CD14-positive monocyte (primary cell): ENCODE results near the gene GAPVD1. TPM values are rescaled to one million over a fixed set of nuclear protein-coding genes. Genes with fewer than 3 reads are reported as not detected.

Experiments
- DNase-seq, 3 donors: peaks; one replicate each; pipeline ENCODE4 v3.0.0-alpha.2; 2011 to 2022
- H2AFZ ChIP-seq: 2 replicates; pipeline ENCODE4 v1.6.0; 2012; ENCODE audit warnings: mild to moderate bottlenecking, low read depth, low read length, inconsistent platforms; ENCODE audit not compliant: insufficient read depth, poor library complexity, severe bottlenecking
- H3K27ac ChIP-seq, 2 donors: 1 replicate in 1 of 2; 2 replicates in 1 of 2; pipeline ENCODE4 v1.5.1; 2012 to 2013; ENCODE audit warnings: low read length in 2 of 2, control low read depth in 1 of 2, inconsistent platforms in 1 of 2, low read depth in 1 of 2, mild to moderate bottlenecking in 1 of 2
- H3K27me3 ChIP-seq, 2 donors: one replicate each; pipeline versions ENCODE4 v1.6.0 to v1.6.1; 2011 to 2013; ENCODE audit warnings: low read length in 2 of 2; ENCODE audit not compliant: control insufficient read depth in 2 of 2, insufficient read depth in 2 of 2
- H3K36me3 ChIP-seq, 2 donors: replicated peaks in 1 of 2; 1 replicate in 1 of 2; 2 replicates in 1 of 2; pipeline versions ENCODE4 v1.5.1 to v1.6.1; 2012 to 2013; ENCODE audit warnings: low read length in 2 of 2, control low read depth in 1 of 2, inconsistent platforms in 1 of 2, mild to moderate bottlenecking in 1 of 2; ENCODE audit not compliant: insufficient read depth in 2 of 2, control insufficient read depth in 1 of 2
- H3K4me1 ChIP-seq, 2 donors: 1 replicate in 1 of 2; 2 replicates in 1 of 2; pipeline versions ENCODE4 v1.5.1 to v1.6.1; 2012 to 2013; ENCODE audit warnings: low read length in 2 of 2, control low read depth in 1 of 2, inconsistent platforms in 1 of 2, mild to moderate bottlenecking in 1 of 2, moderate library complexity in 1 of 2; ENCODE audit not compliant: insufficient read depth in 2 of 2, control insufficient read depth in 1 of 2
- H3K4me2 ChIP-seq: replicated peaks from 2 replicates; pipeline ENCODE3; 2012; ENCODE audit warnings: low read length, moderate library complexity, mild to moderate bottlenecking; ENCODE audit not compliant: poor library complexity, severe bottlenecking; ENCODE audit errors: extremely low read depth
- H3K4me3 ChIP-seq, 3 experiments: fragments of 200-600 bp in 1 of 3; sonication (generic) in 1 of 3; replicated peaks in 1 of 3; 1 replicate in 2 of 3; 2 replicates in 1 of 3; pipeline ENCODE4 v1.5.1; 2011 to 2013; ENCODE audit warnings: low read length in 3 of 3, mild to moderate bottlenecking in 3 of 3, control low read depth in 2 of 3, low read depth in 2 of 3, inconsistent platforms in 1 of 3, moderate library complexity in 1 of 3
- H3K79me2 ChIP-seq: 2 replicates; pipeline ENCODE4 v1.6.0; 2012; ENCODE audit warnings: mild to moderate bottlenecking, control low read depth, inconsistent platforms, low read length, moderate library complexity; ENCODE audit not compliant: insufficient read depth
- H3K9ac ChIP-seq: 2 replicates; pipeline ENCODE4 v1.6.0; 2017; ENCODE audit warnings: low read length, mild to moderate bottlenecking; ENCODE audit not compliant: insufficient read depth, poor library complexity, severe bottlenecking
- H3K9me3 ChIP-seq, 2 donors: replicated peaks in 1 of 2; 1 replicate in 1 of 2; 2 replicates in 1 of 2; pipeline versions ENCODE4 v1.5.1 to v1.6.1; 2012 to 2013; ENCODE audit warnings: low read length in 2 of 2, control low read depth in 1 of 2; ENCODE audit not compliant: control insufficient read depth in 1 of 2, insufficient read depth in 1 of 2
- H4K20me1 ChIP-seq: 2 replicates; pipeline ENCODE4 v1.6.0; 2012; ENCODE audit warnings: mild to moderate bottlenecking, low read length, control low read depth, moderate library complexity; ENCODE audit not compliant: insufficient read depth
- H3K27ac Mint-ChIP-seq, 7 donors: one replicate each; pipeline ENCODE4 v1.8.0; 2020; ENCODE audit warnings: mild to moderate bottlenecking in 7 of 7, mixed read lengths in 7 of 7, moderate library complexity in 6 of 7, inconsistent platforms in 2 of 7
- H3K27me3 Mint-ChIP-seq, 3 donors: one replicate each; pipeline ENCODE4 v1.8.0; 2021 to 2022; ENCODE audit warnings: low read depth in 3 of 3, mild to moderate bottlenecking in 3 of 3, mixed read lengths in 3 of 3, moderate library complexity in 3 of 3, inconsistent platforms in 1 of 3
- H3K36me3 Mint-ChIP-seq, 2 donors: one replicate each; pipeline ENCODE4 v1.8.0; 2020; ENCODE audit warnings: mixed read lengths in 2 of 2, inconsistent platforms in 1 of 2, mild to moderate bottlenecking in 1 of 2
- H3K4me1 Mint-ChIP-seq: one replicate; pipeline ENCODE4 v1.8.0; 2020; ENCODE audit warnings: mild to moderate bottlenecking, mixed read lengths
- H3K4me3 Mint-ChIP-seq, 2 donors: one replicate each; pipeline ENCODE4 v1.8.0; 2020; ENCODE audit warnings: mild to moderate bottlenecking in 2 of 2, mixed read lengths in 2 of 2, moderate library complexity in 1 of 2
- H3K9me3 Mint-ChIP-seq, 7 donors: one replicate each; pipeline ENCODE4 v1.8.0; 2020 to 2022; ENCODE audit warnings: mixed read lengths in 7 of 7, mild to moderate bottlenecking in 6 of 7, moderate library complexity in 6 of 7, inconsistent platforms in 2 of 7
- WGBS: methylation state at CpG from one replicate; pipeline ENCODE4 v1.1.5; 2013; ENCODE audit warnings: missing lambda C conversion rate; ENCODE audit not compliant: insufficient coverage; 5-methylcytosine and 5-hydroxymethylcytosine counted together
- intact Hi-C, 2 donors: fragments of 100-400 bp; cut with micrococcal nuclease; formaldehyde crosslinking; loops; one replicate each; pipeline versions ENCODE4 v1.15.0 to v1.15.1; 2023
- polyA plus RNA-seq, 3 donors: library from polyadenylated mRNA; depleted of rRNA in 1 of 3; unstranded in 2 of 3; stranded (reverse) in 1 of 3; fragments of 300-500 nt in 2 of 3; fragments of >200 nt in 1 of 3; fragmentation: Illumina TruSeq in 2 of 3; gene quantifications; 1 replicate in 2 of 3; 2 replicates in 1 of 3; pipeline ENCODE4 v1.2.3, GENCODE V29; 2012 to 2021
- TF ChIP-seq, protein P1 (sequence below): fragments of 200-600 bp; IDR thresholded peaks from one replicate; pipeline ENCODE4 v1.8.0; 2022; ENCODE audit warnings: antibody characterized with exemption, mild to moderate bottlenecking

Gene GAPVD1
- polyA plus RNA-seq, 3 donors, result 18.7 to 49.2 (median 30.5) TPM

DNA sequence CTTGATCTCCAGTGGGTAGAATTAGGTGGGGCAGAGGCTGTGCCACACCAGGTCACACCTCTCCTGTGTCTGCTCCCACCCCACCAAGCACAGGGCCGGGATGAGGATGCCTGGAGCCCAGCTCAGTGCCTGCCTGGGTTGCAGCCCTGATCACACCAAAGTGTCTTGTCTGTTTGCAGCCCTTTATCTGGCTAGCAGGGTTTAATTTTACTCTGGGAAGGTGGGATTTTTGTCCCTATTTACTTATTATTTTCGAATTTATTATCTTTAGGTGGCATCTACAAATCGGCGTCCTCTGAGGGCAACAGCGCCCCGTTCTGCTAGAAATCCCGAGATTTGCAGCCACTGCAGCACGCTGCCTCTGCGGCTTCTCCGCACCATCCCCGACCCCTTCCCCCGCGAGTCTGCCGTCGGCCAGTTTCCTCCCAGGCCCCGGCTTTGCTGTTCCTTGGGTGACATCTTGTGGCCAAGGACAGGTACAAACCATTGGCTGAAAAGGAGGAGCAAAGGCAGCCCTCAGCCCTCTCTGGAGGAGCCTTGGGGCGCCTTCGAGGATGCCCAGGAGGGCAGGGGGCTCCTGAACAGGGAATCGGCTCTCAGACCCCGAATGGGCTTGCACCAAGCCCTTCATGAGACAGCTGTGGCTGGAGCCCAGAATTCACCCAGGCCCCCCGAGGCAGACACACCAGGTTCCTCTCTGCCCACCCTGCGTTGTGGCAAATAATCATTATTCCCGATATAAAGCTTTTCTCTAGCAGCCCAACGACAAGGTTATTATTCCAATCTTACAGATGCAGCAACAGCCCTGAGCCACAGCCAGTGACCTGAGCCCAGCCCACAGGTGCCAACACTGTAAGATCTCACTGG is 113.0 kb downstream of the GAPVD1 start:
- WGBS, result 18% methylated on average over 20 of the region's 24 CpGs
- Mint-ChIP-seq H3K4me3 (peak overlapping the region; percentile 70 to 81), H3K9me3 (no peaks in the 10 kb centered on the region), H3K27ac (no peak overlapping the region), H3K4me1 (peaks cover 10% of the 10 kb centered on the region), H3K36me3 (no peaks in the 10 kb centered on the region), H3K27me3 (peaks cover 2 to 15% (median 4%) of the 10 kb centered on the region in 3 donors)
- Histone ChIP-seq H2AFZ (no peak overlapping the region), H3K9me3 (no peaks in the 10 kb centered on the region), H3K27me3 (peaks cover 0 to 5% of the 10 kb centered on the region in 2 donors), H3K27ac (no peak overlapping the region), H3K4me3 (peak overlapping the region in 1 of 3 experiments; percentile 29), H3K9ac (no peak overlapping the region), H3K4me1 (peaks cover 6 to 9% of the 10 kb centered on the region in 2 donors), H3K79me2 (no peaks in the 10 kb centered on the region), H3K36me3 (no peaks in the 10 kb centered on the region), H3K4me2 (peak overlapping the region; percentile 59), H4K20me1 (no peaks in the 10 kb centered on the region)
- TF ChIP-seq, protein P1, sequence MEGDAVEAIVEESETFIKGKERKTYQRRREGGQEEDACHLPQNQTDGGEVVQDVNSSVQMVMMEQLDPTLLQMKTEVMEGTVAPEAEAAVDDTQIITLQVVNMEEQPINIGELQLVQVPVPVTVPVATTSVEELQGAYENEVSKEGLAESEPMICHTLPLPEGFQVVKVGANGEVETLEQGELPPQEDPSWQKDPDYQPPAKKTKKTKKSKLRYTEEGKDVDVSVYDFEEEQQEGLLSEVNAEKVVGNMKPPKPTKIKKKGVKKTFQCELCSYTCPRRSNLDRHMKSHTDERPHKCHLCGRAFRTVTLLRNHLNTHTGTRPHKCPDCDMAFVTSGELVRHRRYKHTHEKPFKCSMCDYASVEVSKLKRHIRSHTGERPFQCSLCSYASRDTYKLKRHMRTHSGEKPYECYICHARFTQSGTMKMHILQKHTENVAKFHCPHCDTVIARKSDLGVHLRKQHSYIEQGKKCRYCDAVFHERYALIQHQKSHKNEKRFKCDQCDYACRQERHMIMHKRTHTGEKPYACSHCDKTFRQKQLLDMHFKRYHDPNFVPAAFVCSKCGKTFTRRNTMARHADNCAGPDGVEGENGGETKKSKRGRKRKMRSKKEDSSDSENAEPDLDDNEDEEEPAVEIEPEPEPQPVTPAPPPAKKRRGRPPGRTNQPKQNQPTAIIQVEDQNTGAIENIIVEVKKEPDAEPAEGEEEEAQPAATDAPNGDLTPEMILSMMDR, result peak; percentile 79
- DNase-seq, result peak; percentile 50 to 62 (median 51)
- intact Hi-C loops, result no loop called here

DNA sequence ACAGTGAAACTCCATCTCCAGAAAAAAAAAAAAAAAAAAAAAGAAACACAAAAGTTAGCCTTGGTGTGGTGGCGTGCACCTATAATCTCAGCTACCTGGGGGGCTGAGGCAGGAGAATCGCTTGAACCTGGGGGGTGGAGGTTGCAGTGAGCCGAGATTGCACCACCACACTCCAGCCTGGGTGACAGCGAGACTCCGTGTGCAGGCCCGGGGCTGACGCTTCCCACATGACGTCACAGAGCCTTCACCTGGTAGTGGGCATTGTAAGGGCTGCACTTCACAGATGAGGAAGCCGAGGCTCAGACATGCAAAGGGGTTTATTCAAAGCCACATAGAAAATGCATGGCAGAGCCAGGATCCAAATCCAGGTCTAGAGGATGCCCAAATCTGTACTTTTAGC is 114.2 kb downstream of the GAPVD1 start:
- Mint-ChIP-seq H3K36me3 (no peaks in the 10 kb centered on the region), H3K9me3 (no peaks in the 10 kb centered on the region), H3K27ac (no peak overlapping the region), H3K4me3 (no peak overlapping the region), H3K4me1 (peaks cover 10% of the 10 kb centered on the region), H3K27me3 (peaks cover 2 to 15% (median 7%) of the 10 kb centered on the region in 3 donors)
- TF ChIP-seq, protein P1, result no peak
- Histone ChIP-seq H3K9ac (no peak overlapping the region), H3K27ac (no peak overlapping the region), H4K20me1 (no peaks in the 10 kb centered on the region), H3K79me2 (no peaks in the 10 kb centered on the region), H3K4me1 (peaks cover 6 to 9% of the 10 kb centered on the region in 2 donors), H3K9me3 (no peaks in the 10 kb centered on the region), H3K27me3 (peaks cover 0 to 5% of the 10 kb centered on the region in 2 donors), H2AFZ (no peak overlapping the region), H3K4me2 (no peak overlapping the region), H3K4me3 (no peak overlapping the region), H3K36me3 (no peaks in the 10 kb centered on the region)
- intact Hi-C loops, result no loop called here
- 96% methylated on average over 5 of the region's 9 CpGs for WGBS
- DNase-seq, result no peak
